CD8-positive, alpha-beta memory T cell (primary cell): ENCODE data around the gene LYPD6B. TPM values are rescaled to one million over a fixed set of nuclear protein-coding genes. Genes with fewer than 3 reads are reported as not detected.

ENCODE experiments used
- CTCF ChIA-PET: fragments of 350-600 bp; sonication (Branson Sonifier 250); formaldehyde crosslinking; loops from one replicate; lab custom pipeline; 2021; ENCODE audit warnings: antibody characterized with exemption; lab: Charles Lee
- POLR2A ChIA-PET: fragments of 350-600 bp; sonication (Branson Sonifier 250); formaldehyde crosslinking; loops from one replicate; lab custom pipeline; 2021; ENCODE audit warnings: antibody characterized with exemption; lab: Charles Lee
- DNase-seq, 5 donors: peaks; one replicate each; pipeline versions ENCODE4 v3.0.0 to v3.0.0-alpha.2; 2020 to 2022; ENCODE audit warnings: mixed read lengths in 1 of 5
- H3K27ac ChIP-seq: one replicate; pipeline ENCODE4 v1.7.0; 2013; ENCODE audit warnings: low read depth, mild to moderate bottlenecking, low read length, moderate library complexity
- H3K27me3 ChIP-seq: 2 replicates; pipeline ENCODE4 v1.7.0; 2013; ENCODE audit warnings: low read length, mild to moderate bottlenecking; ENCODE audit not compliant: insufficient read depth, poor library complexity, severe bottlenecking
- H3K36me3 ChIP-seq: 2 replicates; pipeline ENCODE4 v1.7.0; 2013; ENCODE audit warnings: mild to moderate bottlenecking, low read length, moderate library complexity; ENCODE audit not compliant: insufficient read depth
- H3K4me1 ChIP-seq: 2 replicates; pipeline ENCODE4 v1.7.0; 2013; ENCODE audit warnings: mild to moderate bottlenecking, low read length, moderate library complexity; ENCODE audit not compliant: insufficient read depth
- H3K4me3 ChIP-seq: 2 replicates; pipeline ENCODE4 v1.7.0; 2013; ENCODE audit warnings: mild to moderate bottlenecking, low read length
- H3K9me3 ChIP-seq: 2 replicates; pipeline ENCODE4 v1.7.0; 2013; ENCODE audit warnings: mild to moderate bottlenecking, low read length
- H3K27ac Mint-ChIP-seq, 8 donors: one replicate each; pipeline ENCODE4 v1.8.0; 2020 to 2021; ENCODE audit warnings: mixed read lengths in 8 of 8, mild to moderate bottlenecking in 6 of 8, inconsistent platforms in 3 of 8, moderate library complexity in 3 of 8
- H3K27me3 Mint-ChIP-seq, 2 donors: one replicate each; pipeline ENCODE4 v1.8.0; 2020 to 2021; ENCODE audit warnings: mixed read lengths in 2 of 2, mild to moderate bottlenecking in 1 of 2, moderate library complexity in 1 of 2
- H3K36me3 Mint-ChIP-seq, 3 donors: one replicate each; pipeline ENCODE4 v1.8.0; 2020 to 2021; ENCODE audit warnings: mixed read lengths in 3 of 3, inconsistent platforms in 1 of 3, mild to moderate bottlenecking in 1 of 3
- H3K4me1 Mint-ChIP-seq, 3 donors: one replicate each; pipeline ENCODE4 v1.8.0; 2020 to 2021; ENCODE audit warnings: mixed read lengths in 3 of 3, inconsistent platforms in 1 of 3, mild to moderate bottlenecking in 1 of 3
- H3K4me3 Mint-ChIP-seq, 7 donors: one replicate each; pipeline ENCODE4 v1.8.0; 2020 to 2021; ENCODE audit warnings: mixed read lengths in 7 of 7, mild to moderate bottlenecking in 6 of 7, moderate library complexity in 4 of 7, inconsistent platforms in 2 of 7
- H3K9me3 Mint-ChIP-seq, 5 donors: one replicate each; pipeline ENCODE4 v1.8.0; 2020 to 2022; ENCODE audit warnings: mixed read lengths in 5 of 5, mild to moderate bottlenecking in 3 of 5, moderate library complexity in 2 of 5, inconsistent platforms in 1 of 5
- polyA plus RNA-seq: library from polyadenylated mRNA; unstranded; fragments of 300-500 nt; fragmentation: Illumina TruSeq; gene quantifications from one replicate; pipeline ENCODE4 v1.2.3, GENCODE V29; 2021
- total RNA-seq, 2 experiments: library from RNA; stranded (reverse); gene quantifications; one replicate each; pipeline ENCODE4 v1.2.3, GENCODE V29; 2021

Gene LYPD6B
- total and polyA plus RNA-seq, 3 experiments from 2014 or later, result not detected

DNA sequence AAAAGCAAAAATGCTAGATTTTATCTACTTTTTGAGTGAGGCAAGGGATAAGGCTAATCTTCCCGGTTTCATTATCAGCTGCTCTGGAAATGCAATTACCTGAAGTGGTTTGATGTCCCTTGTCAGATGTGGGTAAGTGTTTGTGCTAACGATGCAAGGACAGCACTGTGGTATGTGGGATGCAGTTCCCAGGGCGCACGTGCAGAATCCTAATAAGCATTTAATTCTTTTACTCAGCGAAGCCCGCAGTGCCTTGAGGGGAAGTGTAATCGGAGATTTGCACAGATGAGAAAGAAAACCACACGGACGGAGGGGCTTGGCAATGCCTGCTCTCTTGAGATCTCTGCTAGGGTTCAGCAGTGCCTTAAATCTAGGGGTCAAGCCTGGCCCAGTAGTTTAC lies 183.4 kb downstream of the LYPD6B start:
- POLR2A ChIA-PET, result no interaction called here
- no peaks in the 10 kb centered on the region for H3K36me3 ChIP-seq
- H3K36me3 Mint-ChIP-seq, result no peaks in the 10 kb centered on the region
- CTCF ChIA-PET, result no interaction called here
- H3K9me3 ChIP-seq, result no peaks in the 10 kb centered on the region
- H3K9me3 Mint-ChIP-seq, result peaks cover 0 to 4% (median 0%) of the 10 kb centered on the region in 5 donors
- no peak overlapping the region for H3K27ac ChIP-seq
- no peaks in the 10 kb centered on the region for H3K4me1 Mint-ChIP-seq
- no peak overlapping the region for H3K4me3 Mint-ChIP-seq
- peaks cover 4 to 14% of the 10 kb centered on the region in 2 donors for H3K27me3 Mint-ChIP-seq
- no peak overlapping the region for H3K27ac Mint-ChIP-seq
- DNase-seq, result no peak
- H3K4me1 ChIP-seq, result no peaks in the 10 kb centered on the region
- H3K4me3 ChIP-seq, result no peak overlapping the region
- H3K27me3 ChIP-seq, result no peaks in the 10 kb centered on the region

DNA sequence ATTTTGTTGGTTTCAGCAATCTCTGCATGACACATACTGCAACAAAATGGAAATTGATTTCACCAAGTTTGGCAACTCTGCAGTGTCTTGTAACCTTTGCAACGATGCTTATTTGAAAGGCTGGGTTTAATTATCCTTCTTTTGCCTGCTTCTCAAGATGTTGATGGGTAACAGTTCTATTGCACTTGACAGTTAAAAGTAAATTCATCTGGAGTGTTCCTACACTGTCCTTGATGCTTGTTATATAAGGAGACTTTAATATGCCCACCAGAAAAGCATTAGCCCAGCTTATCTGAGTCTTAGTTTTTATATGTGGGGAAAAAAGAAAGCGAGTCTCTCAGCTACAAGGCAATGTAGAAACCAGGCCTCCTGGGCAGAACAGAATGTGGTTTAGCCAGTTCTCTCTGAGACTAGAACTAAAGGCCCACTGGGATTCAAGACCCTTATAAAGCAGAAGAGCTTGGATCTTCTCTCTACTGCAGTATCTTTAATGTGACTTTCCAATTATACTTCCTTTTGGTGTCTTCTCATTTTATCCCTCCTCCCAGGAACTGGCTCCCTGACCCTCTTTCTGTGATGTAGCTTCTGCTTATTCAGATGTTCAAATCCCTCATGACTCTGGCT lies 185.1 kb downstream of the LYPD6B start:
- Mint-ChIP-seq H3K27me3 (peaks cover 11 to 17% of the 10 kb centered on the region in 2 donors), H3K27ac (no peak overlapping the region)

DNA sequence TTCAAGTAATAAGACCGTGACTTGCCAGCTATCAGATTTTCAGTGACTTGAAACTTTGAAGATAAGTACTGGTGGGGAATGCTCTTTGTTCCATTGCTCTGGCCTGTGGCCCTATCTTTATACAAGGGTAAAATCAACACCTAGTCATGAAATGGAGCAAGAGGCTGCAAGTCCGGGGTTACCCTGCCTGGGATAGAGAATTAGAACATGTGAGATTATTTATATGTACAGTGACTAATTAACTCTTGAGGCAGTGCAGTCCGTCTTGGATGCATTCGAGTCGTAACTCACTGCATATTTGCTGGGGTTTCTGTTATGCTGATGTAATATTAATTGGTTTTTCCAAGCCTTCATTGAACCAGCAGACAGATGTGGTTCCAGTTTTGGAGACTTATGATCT lies 186.0 kb downstream of the LYPD6B start:
- H3K4me3 Mint-ChIP-seq, result no peak overlapping the region
- peaks cover 11 to 20% of the 10 kb centered on the region in 2 donors for H3K27me3 Mint-ChIP-seq
- H3K27ac Mint-ChIP-seq, result no peak overlapping the region
- no peak overlapping the region for H3K4me3 ChIP-seq
- no peak for DNase-seq
- ChIA-PET CTCF (no interaction called here), POLR2A (no interaction called here)
- H3K27ac ChIP-seq, result no peak overlapping the region
- peaks cover 0 to 6% (median 1%) of the 10 kb centered on the region in 5 donors for H3K9me3 Mint-ChIP-seq
- H3K36me3 Mint-ChIP-seq, result no peaks in the 10 kb centered on the region
- H3K4me1 ChIP-seq, result no peaks in the 10 kb centered on the region
- H3K4me1 Mint-ChIP-seq, result no peaks in the 10 kb centered on the region
- no peaks in the 10 kb centered on the region for H3K36me3 ChIP-seq
- no peaks in the 10 kb centered on the region for H3K9me3 ChIP-seq
- H3K27me3 ChIP-seq, result no peaks in the 10 kb centered on the region

More for the DNA sequence above, 185.1 kb downstream of the LYPD6B start:
- Histone ChIP-seq H3K36me3 (no peaks in the 10 kb centered on the region), H3K9me3 (no peaks in the 10 kb centered on the region), H3K4me1 (no peaks in the 10 kb centered on the region), H3K27ac (no peak overlapping the region), H3K4me3 (no peak overlapping the region), H3K27me3 (no peaks in the 10 kb centered on the region)
- POLR2A ChIA-PET, result no interaction called here
- Mint-ChIP-seq H3K4me3 (no peak overlapping the region), H3K36me3 (no peaks in the 10 kb centered on the region), H3K9me3 (peaks cover 0 to 6% (median 0%) of the 10 kb centered on the region in 5 donors), H3K4me1 (no peaks in the 10 kb centered on the region)
- no peak for DNase-seq
- CTCF ChIA-PET, result no interaction called here

DNA sequence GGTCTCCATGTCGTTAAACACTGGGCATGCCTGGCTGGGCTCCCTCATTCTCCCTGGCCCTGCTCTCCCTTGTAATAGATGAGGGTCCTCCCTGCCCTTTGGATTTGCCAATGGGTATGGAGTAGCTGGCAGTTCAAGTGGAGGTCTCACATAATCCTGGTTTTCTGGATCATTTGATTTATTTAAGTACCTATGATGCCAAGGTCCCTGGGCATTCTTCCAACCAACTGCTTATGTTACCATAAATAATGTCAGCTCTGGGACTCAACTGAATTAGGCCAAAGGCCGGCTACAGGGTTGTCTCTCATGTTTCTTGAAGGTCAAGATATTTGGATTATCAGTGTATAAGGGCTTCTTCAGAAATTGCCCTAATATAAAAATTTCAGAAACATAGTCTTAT lies 186.9 kb downstream of the LYPD6B start:
- no peak overlapping the region for H3K27ac ChIP-seq
- Mint-ChIP-seq H3K9me3 (peaks cover 0 to 6% (median 1%) of the 10 kb centered on the region in 5 donors), H3K4me3 (no peak overlapping the region), H3K27ac (no peak overlapping the region), H3K4me1 (no peaks in the 10 kb centered on the region), H3K36me3 (no peaks in the 10 kb centered on the region), H3K27me3 (peaks cover 11 to 17% of the 10 kb centered on the region in 2 donors)
- no peaks in the 10 kb centered on the region for H3K4me1 ChIP-seq
- H3K9me3 ChIP-seq, result no peaks in the 10 kb centered on the region
- H3K27me3 ChIP-seq, result no peaks in the 10 kb centered on the region
- no peak for DNase-seq
- ChIA-PET CTCF (no interaction called here), POLR2A (no interaction called here)
- H3K36me3 ChIP-seq, result no peaks in the 10 kb centered on the region
- no peak overlapping the region for H3K4me3 ChIP-seq

DNA sequence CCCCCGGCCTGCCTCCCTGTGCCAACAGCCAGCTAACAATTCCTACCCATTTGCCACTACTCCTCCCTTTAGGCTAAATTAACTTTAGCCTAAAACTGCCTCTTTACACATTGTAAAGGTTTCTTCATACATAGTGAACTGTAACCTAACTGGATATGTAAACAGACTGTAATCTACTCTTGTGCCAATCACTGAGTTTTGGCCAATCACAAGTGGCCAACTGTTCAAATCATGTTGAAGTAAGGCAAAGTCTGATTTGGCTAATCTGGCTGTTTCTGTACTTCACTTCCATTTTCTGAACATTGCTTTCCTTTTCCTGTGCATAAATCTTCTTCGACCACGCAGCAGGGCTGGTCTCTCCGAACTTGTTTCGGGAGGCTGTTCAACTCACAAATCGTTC lies 188.3 kb downstream of the LYPD6B start:
- Histone ChIP-seq H3K27ac (no peak overlapping the region), H3K27me3 (no peaks in the 10 kb centered on the region), H3K9me3 (no peaks in the 10 kb centered on the region), H3K36me3 (no peaks in the 10 kb centered on the region), H3K4me1 (no peaks in the 10 kb centered on the region), H3K4me3 (no peak overlapping the region)
- Mint-ChIP-seq H3K27me3 (peaks cover 11 to 17% of the 10 kb centered on the region in 2 donors), H3K27ac (no peak overlapping the region), H3K4me1 (no peaks in the 10 kb centered on the region), H3K4me3 (no peak overlapping the region), H3K36me3 (no peaks in the 10 kb centered on the region), H3K9me3 (peaks cover 0 to 6% (median 1%) of the 10 kb centered on the region in 5 donors)
- ChIA-PET CTCF (no interaction called here), POLR2A (no interaction called here)
- no peak for DNase-seq

DNA sequence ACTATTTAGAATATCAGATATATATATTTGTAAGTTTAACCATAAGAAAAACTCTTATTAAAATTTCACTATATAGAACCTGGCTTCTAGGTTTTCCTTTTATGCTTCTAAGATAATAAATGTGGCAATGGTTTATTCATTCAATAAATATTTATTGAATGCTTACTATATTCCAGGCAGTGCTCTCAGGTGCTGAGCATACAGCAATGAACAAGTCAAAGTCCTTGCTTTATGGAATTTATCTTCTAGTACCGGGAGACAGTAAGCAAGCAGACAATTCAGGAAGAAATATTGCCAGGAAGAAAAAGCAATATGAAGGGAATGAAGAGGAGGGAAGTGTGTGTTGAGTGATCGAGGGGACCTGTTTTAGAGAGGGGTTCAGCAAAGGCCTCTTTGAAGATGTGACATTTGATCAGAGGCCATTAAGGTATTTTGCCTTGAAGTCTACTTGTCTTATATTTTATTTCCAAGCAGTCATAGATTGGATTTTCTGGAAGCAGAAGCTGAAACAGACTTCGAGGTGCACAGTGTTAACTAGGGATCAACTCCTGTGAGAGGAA lies 197.4 kb downstream of the LYPD6B start:
- no peaks in the 10 kb centered on the region for H3K27me3 ChIP-seq
- Mint-ChIP-seq H3K9me3 (peaks cover 0 to 5% (median 0%) of the 10 kb centered on the region in 5 donors), H3K36me3 (no peaks in the 10 kb centered on the region), H3K27me3 (peaks cover 2 to 4% of the 10 kb centered on the region in 2 donors), H3K27ac (no peak overlapping the region), H3K4me1 (no peaks in the 10 kb centered on the region), H3K4me3 (no peak overlapping the region)
- no peaks in the 10 kb centered on the region for H3K4me1 ChIP-seq
- H3K27ac ChIP-seq, result no peak overlapping the region
- ChIA-PET POLR2A (no interaction called here), CTCF (no interaction called here)
- DNase-seq, result no peak
- no peaks in the 10 kb centered on the region for H3K36me3 ChIP-seq
- no peaks in the 10 kb centered on the region for H3K9me3 ChIP-seq
- H3K4me3 ChIP-seq, result no peak overlapping the region

DNA sequence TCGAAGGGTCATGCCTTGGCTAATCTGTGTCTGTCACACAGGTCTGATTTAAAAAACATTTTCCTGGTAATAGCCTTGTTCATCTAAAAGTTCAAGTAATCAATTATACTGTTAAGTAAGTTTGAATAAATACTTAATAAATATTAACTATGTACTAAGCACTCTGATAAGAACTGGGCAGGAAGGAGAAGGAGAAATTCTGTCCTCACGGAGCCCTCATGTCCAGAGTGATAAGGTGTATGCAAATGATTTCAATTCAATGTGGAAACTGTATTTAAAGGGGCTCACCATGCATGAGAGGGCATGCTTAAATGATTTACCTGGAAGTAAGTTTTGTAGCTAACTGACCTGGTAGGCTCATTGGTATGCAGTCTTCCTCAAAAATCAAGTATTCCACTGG lies 197.9 kb downstream of the LYPD6B start:
- Mint-ChIP-seq H3K9me3 (peaks cover 0 to 5% (median 0%) of the 10 kb centered on the region in 5 donors), H3K36me3 (no peaks in the 10 kb centered on the region), H3K27me3 (peaks cover 2 to 4% of the 10 kb centered on the region in 2 donors), H3K4me1 (no peaks in the 10 kb centered on the region), H3K27ac (no peak overlapping the region), H3K4me3 (no peak overlapping the region)
- H3K9me3 ChIP-seq, result no peaks in the 10 kb centered on the region
- no peaks in the 10 kb centered on the region for H3K36me3 ChIP-seq
- H3K4me3 ChIP-seq, result no peak overlapping the region
- H3K27ac ChIP-seq, result no peak overlapping the region
- DNase-seq, result no peak
- H3K4me1 ChIP-seq, result no peaks in the 10 kb centered on the region
- CTCF ChIA-PET, result no interaction called here
- POLR2A ChIA-PET, result no interaction called here
- no peaks in the 10 kb centered on the region for H3K27me3 ChIP-seq

DNA sequence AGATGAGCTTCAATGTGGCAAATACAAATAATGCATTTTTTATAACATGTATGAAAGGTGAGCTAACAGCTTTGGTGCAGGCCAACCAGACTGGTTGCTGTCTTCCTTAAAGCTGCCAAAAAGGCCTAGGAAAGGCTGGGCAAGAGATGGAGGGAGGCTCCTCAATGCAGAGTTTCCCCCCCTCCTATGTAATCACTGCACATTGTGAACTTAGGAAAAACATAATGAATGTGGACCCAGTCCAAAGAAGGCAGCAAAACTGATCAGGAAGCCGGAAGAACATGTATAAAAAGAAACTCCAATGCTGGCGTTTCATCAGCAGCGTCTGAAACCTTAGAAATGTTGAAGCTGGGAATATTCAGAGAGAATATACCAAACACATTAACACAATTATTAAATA lies 207.7 kb downstream of the LYPD6B start:
- Histone ChIP-seq H3K4me3 (no peak overlapping the region), H3K36me3 (no peaks in the 10 kb centered on the region), H3K27me3 (no peaks in the 10 kb centered on the region), H3K9me3 (no peaks in the 10 kb centered on the region), H3K27ac (no peak overlapping the region), H3K4me1 (no peaks in the 10 kb centered on the region)
- ChIA-PET POLR2A (no interaction called here), CTCF (no interaction called here)
- H3K9me3 Mint-ChIP-seq, result peaks cover 0 to 6% (median 0%) of the 10 kb centered on the region in 5 donors
- no peak overlapping the region for H3K27ac Mint-ChIP-seq
- no peaks in the 10 kb centered on the region for H3K4me1 Mint-ChIP-seq
- peaks cover 0 to 1% of the 10 kb centered on the region in 2 donors for H3K27me3 Mint-ChIP-seq
- no peak overlapping the region for H3K4me3 Mint-ChIP-seq
- H3K36me3 Mint-ChIP-seq, result no peaks in the 10 kb centered on the region
- DNase-seq, result no peak
